Measurements from ENCODE around the gene KLC1.

GRCh38 chr14:103654619-103655018 is 25.6 kb downstream of the KLC1 start:
- no peak for TF ChIP-seq CTCF (IDR thresholded peaks at IDR 0.05; ENCODE audit: low read depth, low read length, poor library complexity, severe bottlenecking)
- no peak for TF ChIP-seq EZH2phosphoT487 (IDR thresholded peaks at IDR 0.05; ENCODE audit: borderline replicate concordance, low read length)

Measured in DOHH2 (cell line).